ENCODE results near the gene DLG3. TPM values are rescaled to one million over a fixed set of nuclear protein-coding genes. Genes with fewer than 3 reads are reported as not detected.

Gene DLG3
- total RNA-seq, 1 experiment from 2014 or later = 2.5 TPM

- peak; percentile 13 for DNase-seq (ENCODE audit: low read depth, low spot score)
- in situ Hi-C loops (cut with HindIII; ENCODE audit: low pct_unique_long_range_greater_than_20kb, low sequenced_read_pairs) = no loop called here
These were observed 109.4 kb downstream of the DLG3 start for GRCh38 chrX:70554081-70554480.

- in situ Hi-C loops (cut with HindIII; ENCODE audit: low pct_unique_long_range_greater_than_20kb, low sequenced_read_pairs) = no loop called here
- DNase-seq (ENCODE audit: low read depth, low spot score) = no peak
These were observed 109.9 kb downstream of the DLG3 start for GRCh38 chrX:70554523-70554922.

DNA sequence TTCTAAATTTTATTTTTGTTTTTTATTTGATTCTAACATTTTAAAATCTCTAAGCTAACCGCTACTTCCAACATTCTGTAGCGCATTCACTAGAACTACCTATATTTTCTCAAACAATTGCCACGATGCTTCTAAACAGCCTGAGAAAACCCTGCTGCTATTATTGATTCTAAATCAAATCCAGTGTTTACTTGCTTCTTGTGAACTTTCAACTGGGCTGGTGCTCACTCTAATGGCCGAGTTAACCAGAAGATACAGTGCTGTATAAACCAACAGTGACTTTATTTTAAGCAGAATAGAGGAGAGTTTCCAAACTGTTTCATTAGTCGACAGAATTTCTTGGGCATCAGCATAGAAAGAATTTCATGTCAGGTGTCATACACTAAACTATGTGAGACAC is 110.3 kb downstream of the DLG3 start:
- no peak for DNase-seq (ENCODE audit: low read depth, low spot score)
- in situ Hi-C loops (cut with HindIII; ENCODE audit: low pct_unique_long_range_greater_than_20kb, low sequenced_read_pairs) = no loop called here

Small RNAs within 50 kb of the gene (small RNA-seq; reads per million reads assigned to genes)
- gene RNU4-81P (0 reads per million in 2 experiments), gene RNY4P23 (0 to 1.4 reads per million in 2 experiments)

Other genes with a start within 250 kb of the DLG3 start
- gene AWAT1, start 210.2 kb upstream of the DLG3 start, total RNA-seq (2014; rRNA removed; shearing (Covaris generic)) = not detected in 2 replicates
- gene P2RY4, start 184.6 kb upstream of the DLG3 start, total RNA-seq (2014; rRNA removed; shearing (Covaris generic)) = not detected in 2 replicates
- gene ARR3, start 176.5 kb upstream of the DLG3 start, total RNA-seq (2014; rRNA removed; shearing (Covaris generic)) = not detected in 2 replicates
- not detected in 2 replicates for gene RAB41, start 162.7 kb upstream of the DLG3 start, total RNA-seq (2014; rRNA removed; shearing (Covaris generic))
- gene PDZD11, start 154.9 kb upstream of the DLG3 start, total RNA-seq (2014; rRNA removed; shearing (Covaris generic)) = 110 and 111 TPM in 2 replicates
- gene KIF4A, start 154.7 kb upstream of the DLG3 start, total RNA-seq (2014; rRNA removed; shearing (Covaris generic)) = 18.2 and 19.1 TPM in 2 replicates
- gene GDPD2, start 21.5 kb upstream of the DLG3 start, total RNA-seq (2014; rRNA removed; shearing (Covaris generic)) = not detected in 2 replicates